ENCODE data around the gene INPP5J. TPM values are rescaled to one million over a fixed set of nuclear protein-coding genes. Genes with fewer than 3 reads are reported as not detected.

Gene INPP5J
- total RNA-seq, 1 donor from 2014 or later = 0.16 TPM

DNA sequence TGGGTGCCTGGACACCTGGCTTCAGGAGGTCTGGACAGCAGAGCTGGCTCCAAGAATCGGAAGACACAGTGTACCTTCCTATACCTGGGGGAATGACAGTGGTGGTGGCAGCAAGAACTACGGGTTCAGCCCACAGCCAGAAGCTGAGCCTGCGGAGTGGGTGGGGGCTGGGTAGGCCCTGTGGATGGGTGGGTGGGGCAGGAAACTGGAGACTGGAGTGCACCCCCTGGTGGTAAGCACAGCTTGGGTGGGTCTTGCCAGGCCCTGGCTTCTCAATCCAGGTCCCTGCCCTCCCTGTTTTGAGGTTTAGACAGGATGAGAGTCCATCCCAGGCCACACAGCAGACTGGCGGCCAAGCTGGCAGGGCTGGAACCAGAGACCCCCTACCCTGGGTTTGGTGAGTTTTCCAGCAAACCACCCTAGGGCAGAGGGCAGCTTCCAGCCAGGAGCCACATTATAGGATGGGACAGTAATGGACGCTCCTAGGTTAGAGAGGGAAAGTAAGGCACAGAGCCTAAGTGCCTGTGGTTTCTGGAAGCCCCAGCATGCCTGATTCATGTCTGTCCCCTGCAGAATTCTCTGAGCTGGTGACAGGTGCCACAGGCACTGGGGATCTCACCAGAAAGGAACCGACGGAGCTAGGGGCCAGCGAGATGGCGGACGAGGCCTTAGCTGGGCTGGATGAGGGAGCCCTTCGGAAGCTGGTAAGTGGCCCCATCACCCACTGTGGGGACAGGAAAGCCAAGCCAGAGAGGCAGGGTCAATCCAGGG lies 40.0 kb upstream of the INPP5J start:
- H3K36me3 Mint-ChIP-seq (ENCODE audit: low read depth) = no peaks in the 10 kb centered on the region
- H3K9me3 Mint-ChIP-seq = no peaks in the 10 kb centered on the region
- intact Hi-C loops (cut with micrococcal nuclease) = loop anchor here (5.0 to 10.0 kb wide), 5 partner anchors 412 to 815 kb away; partner anchors contain the start of genes DUSP18, MTFP1, OSM and PES1
- CTCF ChIA-PET = no interaction called here
- no peaks in the 10 kb centered on the region for H3K27me3 Mint-ChIP-seq
- no peak for DNase-seq
- H3K4me3 Mint-ChIP-seq = peak overlapping the region; percentile 32
- peaks cover 36% of the 10 kb centered on the region for H3K4me1 Mint-ChIP-seq
- TF ChIP-seq, protein P1, sequence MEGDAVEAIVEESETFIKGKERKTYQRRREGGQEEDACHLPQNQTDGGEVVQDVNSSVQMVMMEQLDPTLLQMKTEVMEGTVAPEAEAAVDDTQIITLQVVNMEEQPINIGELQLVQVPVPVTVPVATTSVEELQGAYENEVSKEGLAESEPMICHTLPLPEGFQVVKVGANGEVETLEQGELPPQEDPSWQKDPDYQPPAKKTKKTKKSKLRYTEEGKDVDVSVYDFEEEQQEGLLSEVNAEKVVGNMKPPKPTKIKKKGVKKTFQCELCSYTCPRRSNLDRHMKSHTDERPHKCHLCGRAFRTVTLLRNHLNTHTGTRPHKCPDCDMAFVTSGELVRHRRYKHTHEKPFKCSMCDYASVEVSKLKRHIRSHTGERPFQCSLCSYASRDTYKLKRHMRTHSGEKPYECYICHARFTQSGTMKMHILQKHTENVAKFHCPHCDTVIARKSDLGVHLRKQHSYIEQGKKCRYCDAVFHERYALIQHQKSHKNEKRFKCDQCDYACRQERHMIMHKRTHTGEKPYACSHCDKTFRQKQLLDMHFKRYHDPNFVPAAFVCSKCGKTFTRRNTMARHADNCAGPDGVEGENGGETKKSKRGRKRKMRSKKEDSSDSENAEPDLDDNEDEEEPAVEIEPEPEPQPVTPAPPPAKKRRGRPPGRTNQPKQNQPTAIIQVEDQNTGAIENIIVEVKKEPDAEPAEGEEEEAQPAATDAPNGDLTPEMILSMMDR (IDR thresholded peaks at IDR 0.05) = no peak
- no peak for ATAC-seq (ENCODE audit: low read depth)
- no peak overlapping the region for H3K27ac Mint-ChIP-seq
- POLR2A ChIA-PET = interaction anchor here (0.6 to 4.3 kb wide), 5 partner anchors 22 to 627 kb away, joined by 3 to 41 read pairs (median 5); partner anchors contain the start of genes MORC2, RNF185 and TUG1

DNA sequence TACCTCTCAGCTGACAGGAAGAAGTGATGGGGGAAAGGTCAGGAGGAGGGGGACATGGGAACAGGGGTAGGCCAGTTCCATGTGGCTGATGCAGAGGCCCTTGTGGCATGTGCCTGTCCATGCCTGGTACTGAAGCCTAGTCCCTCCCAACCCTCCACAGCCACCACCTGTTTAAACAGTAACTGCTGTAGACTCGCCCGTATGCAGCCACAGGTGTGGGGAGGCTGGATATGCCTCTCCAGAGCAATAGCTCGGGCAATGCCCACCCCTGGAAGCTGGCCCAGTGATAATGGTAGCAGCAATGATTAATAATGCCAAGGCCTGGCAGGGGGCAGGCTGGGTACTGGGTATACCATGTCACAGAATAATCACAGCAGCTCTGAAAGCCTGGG lies 39.4 kb upstream of the INPP5J start:
- TF ChIP-seq, protein P1 (IDR thresholded peaks at IDR 0.05) = no peak
- H3K4me1 Mint-ChIP-seq = peaks cover 36% of the 10 kb centered on the region
- no peaks in the 10 kb centered on the region for H3K36me3 Mint-ChIP-seq (ENCODE audit: low read depth)
- ChIA-PET POLR2A (interaction anchor here (0.8 to 4.3 kb wide), 6 partner anchors 22 to 448 kb away, joined by 3 to 41 read pairs (median 12); partner anchors contain the start of genes MORC2, RNF185, SLC35E4 and TUG1), CTCF (no interaction called here)
- no peaks in the 10 kb centered on the region for H3K27me3 Mint-ChIP-seq
- DNase-seq (no peak), ATAC-seq (ENCODE audit: low read depth) (no peak)
- peak overlapping the region; percentile 86 for H3K4me3 Mint-ChIP-seq
- H3K9me3 Mint-ChIP-seq = no peaks in the 10 kb centered on the region
- H3K27ac Mint-ChIP-seq = no peak overlapping the region
- intact Hi-C loops (cut with micrococcal nuclease) = loop anchor here (5.0 to 10.0 kb wide), 5 partner anchors 411 to 816 kb away; partner anchors contain the start of genes DUSP18, MTFP1, OSM and PES1

DNA sequence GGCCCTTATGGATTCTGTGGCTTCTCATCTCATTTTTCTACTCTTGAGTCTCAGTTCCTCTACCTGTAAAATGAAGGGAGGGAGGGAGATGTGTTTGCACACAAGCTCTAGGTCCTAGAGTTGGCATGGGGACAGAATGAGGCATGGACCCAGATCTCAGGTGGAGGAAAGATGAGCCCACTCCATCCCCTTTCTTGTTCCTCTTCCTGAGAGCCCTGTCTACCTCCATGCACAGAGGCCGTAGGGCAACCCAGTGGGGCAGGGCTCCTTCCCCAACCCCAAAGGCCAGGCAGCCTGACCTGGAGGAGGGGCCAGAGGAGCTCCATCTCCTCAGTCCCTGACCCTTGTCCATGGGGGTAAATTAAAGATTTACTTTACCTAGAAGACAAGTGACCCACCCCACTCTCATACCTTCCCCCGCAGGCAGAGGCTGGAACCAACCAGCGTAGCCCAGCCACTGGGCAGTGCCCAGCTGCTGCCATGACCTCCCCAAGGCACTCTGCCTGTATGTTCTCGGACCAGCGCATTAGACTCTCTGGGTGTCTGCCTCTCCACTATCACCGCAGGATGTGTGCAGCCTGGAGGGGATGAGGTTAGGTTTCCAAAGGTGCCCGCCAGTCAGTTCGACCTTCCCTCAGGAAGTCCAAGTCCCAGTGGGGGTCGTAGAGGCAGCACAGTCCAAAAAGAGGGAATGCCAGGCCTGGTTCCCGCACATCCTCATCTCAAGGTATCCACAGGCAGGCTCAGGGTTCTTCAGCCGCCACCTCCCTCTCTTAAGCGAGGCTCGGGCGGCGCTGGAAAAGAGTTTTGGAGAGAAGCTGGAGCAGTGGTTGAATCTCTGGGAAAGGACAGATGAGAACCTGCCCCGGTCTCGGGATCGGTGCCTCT lies 38.6 kb upstream of the INPP5J start:
- H3K27ac Mint-ChIP-seq = peak overlapping the region; percentile 76
- H3K9me3 Mint-ChIP-seq = no peaks in the 10 kb centered on the region
- POLR2A ChIA-PET = interaction anchor here (1.0 to 4.3 kb wide), 11 partner anchors 19 to 449 kb away, joined by 3 to 41 read pairs (median 5); partner anchors contain the start of genes MORC2, PATZ1, RNF185 and SLC35E4
- CTCF ChIA-PET = interaction anchor here (1.1 to 2.9 kb wide), 8 partner anchors 12 to 451 kb away, joined by 3 to 15 read pairs (median 8); partner anchors contain the start of genes SELENOM and TUG1
- TF ChIP-seq, protein P1 (IDR thresholded peaks at IDR 0.05) = no peak
- H3K36me3 Mint-ChIP-seq (ENCODE audit: low read depth) = no peaks in the 10 kb centered on the region
- no peak for DNase-seq
- no peak for ATAC-seq (ENCODE audit: low read depth)
- H3K4me3 Mint-ChIP-seq = peak overlapping the region; percentile 86
- H3K27me3 Mint-ChIP-seq = no peaks in the 10 kb centered on the region
- intact Hi-C loops (cut with micrococcal nuclease) = loop anchor here (1.0 to 10.0 kb wide), 11 partner anchors 23 to 817 kb away; partner anchors contain the start of genes DUSP18, LIMK2, MTFP1 and OSM
- peaks cover 44% of the 10 kb centered on the region for H3K4me1 Mint-ChIP-seq

DNA sequence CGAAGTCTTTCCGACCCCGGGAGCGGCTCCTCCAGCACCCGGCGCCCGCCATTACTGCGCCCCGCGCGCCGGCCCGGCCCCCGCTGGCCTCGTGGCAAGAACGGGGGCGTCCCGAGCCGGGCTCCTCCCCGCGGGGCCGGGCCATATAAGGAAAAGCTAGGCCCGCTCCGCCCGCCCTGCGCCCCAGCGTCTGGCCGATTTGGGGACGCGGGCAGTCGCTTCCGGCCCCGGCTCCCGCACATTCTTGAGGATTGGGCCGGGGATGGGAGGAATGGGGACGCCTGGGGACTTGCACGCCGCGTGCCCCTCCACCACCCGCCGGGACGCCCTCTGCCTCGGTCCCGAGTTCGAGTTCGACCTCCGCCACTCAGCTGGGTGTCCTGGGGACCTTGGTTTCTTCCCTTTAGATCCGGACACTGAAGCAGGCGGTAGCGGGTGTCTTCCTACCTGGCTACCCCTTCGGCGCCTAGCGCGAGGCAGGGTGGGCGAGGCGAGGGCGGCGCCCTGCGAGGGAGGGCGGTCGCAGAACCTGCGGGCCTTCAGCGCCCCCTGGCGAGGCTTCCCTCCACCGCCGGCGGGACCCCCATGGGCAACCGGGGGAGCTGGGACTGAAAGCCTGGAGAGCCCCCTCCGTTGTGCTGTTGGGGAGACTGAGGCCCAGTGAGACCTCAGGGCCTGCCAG lies 37.8 kb upstream of the INPP5J start:
- TF ChIP-seq, protein P1 (IDR thresholded peaks at IDR 0.05) = peak; percentile 49
- H3K4me3 Mint-ChIP-seq = peak overlapping the region; percentile 86
- POLR2A ChIA-PET = interaction anchor here (0.8 to 4.3 kb wide), 13 partner anchors 18 to 661 kb away, joined by 3 to 41 read pairs (median 4); partner anchors contain the start of genes MORC2, PATZ1, RNF185 and SELENOM
- intact Hi-C loops (cut with micrococcal nuclease) = loop anchor here (1.0 to 10.0 kb wide), 12 partner anchors 22 to 818 kb away; partner anchors contain the start of genes DUSP18, LIMK2, MTFP1 and OSM
- no peaks in the 10 kb centered on the region for H3K27me3 Mint-ChIP-seq
- CTCF ChIA-PET = interaction anchor here (0.6 to 2.9 kb wide), 9 partner anchors 11 to 452 kb away, joined by 3 to 15 read pairs (median 7); partner anchors contain the start of genes SELENOM and TUG1
- no peaks in the 10 kb centered on the region for H3K36me3 Mint-ChIP-seq (ENCODE audit: low read depth)
- H3K4me1 Mint-ChIP-seq = peaks cover 51% of the 10 kb centered on the region
- DNase-seq = peak; percentile 83
- peak overlapping the region; percentile 80 for H3K27ac Mint-ChIP-seq
- ATAC-seq (ENCODE audit: low read depth) = peak; percentile 78
- H3K9me3 Mint-ChIP-seq = no peaks in the 10 kb centered on the region

All from activated B cell treated with CpG ODN at 0.5 μM for 24 hours (primary cell).